ENCODE measurements around the gene MORN1. TPM values are rescaled to one million over a fixed set of nuclear protein-coding genes. Genes with fewer than 3 reads are reported as not detected.

The MORN1 gene
- total and polyA plus RNA-seq, 2 of the 8 experiments (the other 6 are each of a cell fraction or from before 2014, with no cell fraction given): 5.0 to 9.1 TPM

DNA sequence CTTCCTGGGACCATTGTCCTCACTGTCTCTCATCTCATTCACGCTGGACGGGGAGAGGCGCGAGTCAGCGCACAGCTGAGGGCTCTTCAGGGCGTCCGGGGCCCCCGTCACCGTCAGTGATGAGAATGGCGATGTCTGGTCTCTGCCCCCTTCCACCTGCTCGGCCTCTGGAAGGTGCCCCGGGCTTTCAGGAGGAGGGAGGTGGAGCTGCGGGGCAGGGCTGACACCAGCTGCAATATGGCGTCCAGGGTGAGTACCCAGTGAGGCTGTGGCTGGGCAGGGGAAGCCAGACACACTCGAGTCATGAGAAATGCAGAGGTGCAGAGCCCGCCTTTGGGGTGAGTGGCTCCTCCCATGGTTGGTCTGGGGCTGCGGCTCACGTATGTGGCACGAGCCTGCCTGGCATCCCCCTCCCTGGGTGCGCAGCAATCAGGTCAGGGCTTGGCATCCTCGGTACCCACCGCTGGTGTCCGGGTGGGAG is 15.1 kb downstream of the MORN1 start:
- H3K9me3 ChIP-seq (ENCODE audit: insufficient read depth in 2 of 2, low read depth in 1 of 2, low read length in 1 of 2): no peaks in the 10 kb centered on the region
- no peak overlapping the region for H4K5ac ChIP-seq (ENCODE audit: insufficient read length, low read depth, low read length)
- no peaks in the 10 kb centered on the region for H4K20me1 ChIP-seq (replicated peaks in 1 of 2; ENCODE audit: control insufficient read depth in 1 of 2, insufficient read depth in 2 of 2, low read length in 2 of 2)
- no peak overlapping the region for H2BK120ac ChIP-seq (replicated peaks; ENCODE audit: low read depth, low read length)
- no peak overlapping the region for H3K4me3 ChIP-seq (ENCODE audit: extremely low read depth in 1 of 4, insufficient read depth in 2 of 4, low read depth in 3 of 4, low read length in 4 of 4)
- no peaks in the 10 kb centered on the region for H3K27me3 ChIP-seq (replicated peaks in 1 of 4; ENCODE audit: control insufficient read depth in 3 of 4, extremely low read depth in 1 of 4, insufficient read depth in 3 of 4, low read length in 3 of 4)
- H3K79me2 ChIP-seq (ENCODE audit: control insufficient read depth in 1 of 2, insufficient read depth in 2 of 2, low read length in 2 of 2): no peaks in the 10 kb centered on the region
- H2BK15ac ChIP-seq (ENCODE audit: low read length): no peak overlapping the region
- H3K23me2 ChIP-seq (ENCODE audit: low read depth, low read length): no peaks in the 10 kb centered on the region
- no peak overlapping the region for H4K8ac ChIP-seq (ENCODE audit: extremely low read depth, insufficient read depth, low read length)
- no peak overlapping the region for H3K14ac ChIP-seq (ENCODE audit: insufficient read length)
- DNase-seq (ENCODE audit: low read depth in 1 of 2, low spot score in 2 of 2): no peak
- no peak overlapping the region for H2BK12ac ChIP-seq (ENCODE audit: low read depth, low read length)
- H3K27ac ChIP-seq (ENCODE audit: low read depth, low read length): no peak overlapping the region
- ChIA-PET CTCF (ENCODE audit: partially characterized antibody) (interaction anchor here (1.1 to 2.5 kb wide), 6 partner anchors 11 to 181 kb away, joined by 3 to 15 read pairs (median 4); partner anchors contain the start of gene FAAP20), POLR2A (ENCODE audit: partially characterized antibody) (interaction anchor here (0.9 to 5.0 kb wide), 3 partner anchors 31 to 181 kb away, joined by 4 to 16 read pairs (median 4); partner anchors contain the start of gene FAAP20)
- H2AFZ ChIP-seq (ENCODE audit: low read length): no peak overlapping the region
- peaks cover 0 to 2% (median under 1%) of the 10 kb centered on the region in 4 experiments; a peak in 2 of 7 replicates for H3K4me1 ChIP-seq (replicated peaks in 1 of 4; ENCODE audit: control insufficient read depth in 3 of 4, insufficient read depth in 4 of 4, low read length in 3 of 4)
- no peak overlapping the region for H3K56ac ChIP-seq (replicated peaks; ENCODE audit: insufficient read length, low read depth, low read length)
- no peak overlapping the region for H2BK5ac ChIP-seq (ENCODE audit: low read depth, low read length)
- no peaks in the 10 kb centered on the region for H3K36me3 ChIP-seq (ENCODE audit: control insufficient read depth in 2 of 4, insufficient read depth in 4 of 4, low read length in 3 of 4)
- TF ChIP-seq POLR2A (IDR thresholded peaks at IDR 0.05; ENCODE audit: control extremely low read depth in 1 of 2, low read depth in 2 of 2, low read length in 2 of 2): no peak
- TF ChIP-seq NRF1 (IDR thresholded peaks at IDR 0.05; ENCODE audit: low read depth, low read length): no peak
- TF ChIP-seq GABPA (IDR thresholded peaks at IDR 0.05; ENCODE audit: borderline replicate concordance, insufficient read depth, low read length): no peak
- TF ChIP-seq PHF8 (conservative IDR thresholded peaks at IDR 0.05; ENCODE audit: low read depth, low read length): no peak
- no peak for TF ChIP-seq JUND (IDR thresholded peaks at IDR 0.05; ENCODE audit: low read length)
- TF ChIP-seq USF2 (IDR thresholded peaks at IDR 0.05; ENCODE audit: low read length): no peak
- TF ChIP-seq MAFK (IDR thresholded peaks at IDR 0.05; ENCODE audit: low read depth, low read length): no peak
- no peak for TF ChIP-seq KDM4A (IDR thresholded peaks at IDR 0.05; ENCODE audit: low read depth, low read length, severe bottlenecking)
- no peak for TF ChIP-seq TCF12 (IDR thresholded peaks at IDR 0.05; ENCODE audit: low read depth, low read length)
- TF ChIP-seq HDAC6 (IDR thresholded peaks at IDR 0.05; ENCODE audit: low read depth, low read length): no peak
- TF ChIP-seq TBP (IDR thresholded peaks at IDR 0.05; ENCODE audit: low read depth, low read length): no peak
- no peak for TF ChIP-seq RFX5 (IDR thresholded peaks at IDR 0.05; ENCODE audit: borderline replicate concordance, low read depth, low read length)
- TF ChIP-seq, protein P1, sequence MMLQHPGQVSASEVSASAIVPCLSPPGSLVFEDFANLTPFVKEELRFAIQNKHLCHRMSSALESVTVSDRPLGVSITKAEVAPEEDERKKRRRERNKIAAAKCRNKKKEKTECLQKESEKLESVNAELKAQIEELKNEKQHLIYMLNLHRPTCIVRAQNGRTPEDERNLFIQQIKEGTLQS (IDR thresholded peaks at IDR 0.05; ENCODE audit: insufficient read depth, low read depth, low read length): no peak
- no peak overlapping the region for H2AK5ac ChIP-seq (ENCODE audit: low read depth, low read length)
- FAIRE-seq: no peak
- no peak overlapping the region for H3K23ac ChIP-seq (ENCODE audit: insufficient read length)
- no peaks in the 10 kb centered on the region for H3K79me1 ChIP-seq (ENCODE audit: low read depth, low read length)
- H3K4ac ChIP-seq (replicated peaks; ENCODE audit: insufficient read length, low read depth, low read length): no peak overlapping the region
- WGBS, 2 experiments (ENCODE audit: extremely low coverage in 1 of 2, insufficient coverage in 1 of 2, insufficient read length in 1 of 2, insufficient replicate concordance in 2 of 2, low coverage in 1 of 2, low lambda C conversion rate in 2 of 2, missing lambda C conversion rate in 1 of 2): 95% methylated on average over 23 of the region's 23 CpGs; no CpG with 5 or more reads in 1 of the 2 experiments
- H4K91ac ChIP-seq (replicated peaks; ENCODE audit: insufficient read length, low read length): no peak overlapping the region
- H3K4me2 ChIP-seq (ENCODE audit: insufficient read depth in 1 of 2, low read depth in 2 of 2, low read length in 2 of 2): no peak overlapping the region
- no peak overlapping the region for H2BK20ac ChIP-seq (ENCODE audit: low read length)
- H3K18ac ChIP-seq (ENCODE audit: extremely low read depth, low read length): no peak overlapping the region
- no peak overlapping the region for H3K9ac ChIP-seq (replicated peaks in 1 of 4; ENCODE audit: extremely low read depth in 1 of 4, low read depth in 3 of 4, low read length in 3 of 4)

Data from H1 (cell line).